Dendritic cell treated with granulocyte-macrophage colony-stimulating factor and Interleukin-4, amounts not matched to agents 40 ng/mL and 50 ng/mL, for 4 days (primary cell): ENCODE data around the gene NAPG.

Experiments
- H3K27ac Mint-ChIP-seq: one replicate; pipeline ENCODE4 v1.8.0; 2022; ENCODE audit warnings: mild to moderate bottlenecking, mixed read lengths
- H3K27me3 Mint-ChIP-seq: one replicate; pipeline ENCODE4 v1.8.0; 2022; ENCODE audit warnings: mild to moderate bottlenecking, mixed read lengths
- H3K36me3 Mint-ChIP-seq: one replicate; pipeline ENCODE4 v1.8.0; 2022; ENCODE audit warnings: low read depth, mixed read lengths
- H3K4me1 Mint-ChIP-seq: one replicate; pipeline ENCODE4 v1.8.0; 2022; ENCODE audit warnings: low read depth, mixed read lengths
- H3K4me3 Mint-ChIP-seq: one replicate; pipeline ENCODE4 v1.8.0; 2022; ENCODE audit warnings: mild to moderate bottlenecking, moderate library complexity, mixed read lengths
- H3K9me3 Mint-ChIP-seq: one replicate; pipeline ENCODE4 v1.8.0; 2022; ENCODE audit warnings: mixed read lengths
- intact Hi-C: fragments of 100-400 bp; cut with micrococcal nuclease; formaldehyde crosslinking; loops from one replicate; pipeline ENCODE4 v1.15.0; 2022

The NAPG gene

DNA sequence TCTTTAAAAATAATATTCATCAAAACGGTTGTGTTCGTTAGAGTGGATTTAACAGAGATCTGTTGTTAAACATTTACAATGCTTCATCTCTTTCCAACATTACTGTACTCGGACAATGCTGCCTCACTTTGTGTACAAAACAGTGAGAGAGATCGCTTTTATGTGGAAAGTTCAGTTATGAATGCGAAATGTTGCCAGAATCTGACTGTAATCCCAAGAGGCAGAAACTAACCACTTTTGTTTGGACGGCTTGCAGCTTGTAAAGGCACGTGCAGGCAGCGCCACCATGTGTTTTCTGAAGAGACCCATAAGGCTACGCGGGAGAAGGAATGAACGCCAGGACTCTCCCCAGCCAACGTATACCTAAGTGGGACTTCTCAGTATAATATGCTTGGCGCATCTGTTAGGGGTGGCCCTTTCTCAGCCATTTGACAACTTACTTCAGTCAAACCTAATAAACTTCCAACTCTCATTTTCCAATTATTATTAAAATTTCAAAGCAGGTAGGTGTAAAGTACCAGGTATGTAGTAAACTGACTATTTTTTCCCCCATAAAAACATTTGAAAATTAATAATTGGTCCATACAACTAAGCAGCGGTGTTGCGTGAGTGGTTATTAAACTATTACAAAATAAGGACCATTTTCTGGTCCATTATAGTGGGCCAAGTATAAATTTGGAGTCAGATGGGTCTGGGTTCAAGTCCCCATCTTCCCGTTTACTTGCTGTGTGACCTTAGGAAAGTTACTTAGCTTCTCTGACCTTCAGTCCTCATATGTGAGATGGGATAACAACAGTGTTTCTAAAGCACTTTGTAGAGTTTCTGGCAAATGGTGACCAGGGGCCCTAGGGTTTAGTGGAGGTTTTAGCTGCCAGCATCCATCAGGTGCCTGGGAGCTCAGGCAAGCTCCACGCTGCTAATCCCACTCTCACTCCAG, 5.6 kb upstream of the NAPG start:
- Mint-ChIP-seq H3K27ac (no peak overlapping the region), H3K36me3 (peaks cover 5% of the 10 kb centered on the region), H3K4me3 (no peak overlapping the region), H3K4me1 (peaks cover 37% of the 10 kb centered on the region), H3K27me3 (peaks cover 5% of the 10 kb centered on the region), H3K9me3 (peaks cover 9% of the 10 kb centered on the region)
- intact Hi-C loops: loop anchor here (1.0 to 10.0 kb wide), 4 partner anchors 65 to 905 kb away; partner anchors contain the start of genes APCDD1 and PPP4R1

GRCh38 chr18:10521566-10521965, 4.3 kb upstream of the NAPG start:
- H3K27me3 Mint-ChIP-seq: peaks cover 2% of the 10 kb centered on the region
- peaks cover 9% of the 10 kb centered on the region for H3K9me3 Mint-ChIP-seq
- no peak overlapping the region for H3K4me3 Mint-ChIP-seq
- intact Hi-C loops: loop anchor here (10.0 kb wide), 2 partner anchors 807 to 907 kb away; partner anchors contain the start of gene PPP4R1
- H3K27ac Mint-ChIP-seq: no peak overlapping the region
- peaks cover 26% of the 10 kb centered on the region for H3K4me1 Mint-ChIP-seq
- H3K36me3 Mint-ChIP-seq: peaks cover 15% of the 10 kb centered on the region

- peak overlapping the region; percentile 1 for H3K27ac Mint-ChIP-seq
- H3K9me3 Mint-ChIP-seq: peaks cover 3% of the 10 kb centered on the region
- peaks cover 12% of the 10 kb centered on the region for H3K36me3 Mint-ChIP-seq
- peaks cover 2% of the 10 kb centered on the region for H3K27me3 Mint-ChIP-seq
- intact Hi-C loops: loop anchor here (10.0 kb wide), 2 partner anchors 808 to 908 kb away; partner anchors contain the start of gene PPP4R1
- H3K4me3 Mint-ChIP-seq: no peak overlapping the region
- peaks cover 36% of the 10 kb centered on the region for H3K4me1 Mint-ChIP-seq
These were observed 3.3 kb upstream of the NAPG start for GRCh38 chr18:10522574-10522973.

DNA sequence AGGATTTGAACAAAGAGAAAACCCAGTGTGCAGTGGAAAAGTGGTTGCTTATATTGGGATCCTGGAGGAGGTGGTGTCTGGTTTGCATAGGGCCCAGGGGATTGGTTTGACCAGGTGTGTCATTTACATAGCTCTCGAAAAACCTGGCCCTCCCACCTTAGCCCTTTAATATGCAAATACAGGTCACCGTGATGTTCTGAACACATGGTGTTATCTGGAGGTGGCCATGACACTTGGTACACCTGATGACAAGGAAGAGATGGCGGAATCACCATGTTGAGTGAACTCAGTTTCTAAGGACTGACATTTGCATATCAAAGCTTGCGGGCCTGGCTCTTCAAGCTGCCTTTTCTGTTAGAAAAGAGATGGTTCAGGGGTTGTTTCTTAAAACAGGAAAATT, 2.3 kb upstream of the NAPG start:
- Mint-ChIP-seq H3K9me3 (no peaks in the 10 kb centered on the region), H3K4me3 (no peak overlapping the region), H3K27me3 (peaks cover 2% of the 10 kb centered on the region), H3K27ac (no peak overlapping the region), H3K36me3 (peaks cover 11% of the 10 kb centered on the region), H3K4me1 (peaks cover 40% of the 10 kb centered on the region)
- intact Hi-C loops: loop anchor here (10.0 kb wide), 2 partner anchors 809 to 909 kb away; partner anchors contain the start of gene PPP4R1

DNA sequence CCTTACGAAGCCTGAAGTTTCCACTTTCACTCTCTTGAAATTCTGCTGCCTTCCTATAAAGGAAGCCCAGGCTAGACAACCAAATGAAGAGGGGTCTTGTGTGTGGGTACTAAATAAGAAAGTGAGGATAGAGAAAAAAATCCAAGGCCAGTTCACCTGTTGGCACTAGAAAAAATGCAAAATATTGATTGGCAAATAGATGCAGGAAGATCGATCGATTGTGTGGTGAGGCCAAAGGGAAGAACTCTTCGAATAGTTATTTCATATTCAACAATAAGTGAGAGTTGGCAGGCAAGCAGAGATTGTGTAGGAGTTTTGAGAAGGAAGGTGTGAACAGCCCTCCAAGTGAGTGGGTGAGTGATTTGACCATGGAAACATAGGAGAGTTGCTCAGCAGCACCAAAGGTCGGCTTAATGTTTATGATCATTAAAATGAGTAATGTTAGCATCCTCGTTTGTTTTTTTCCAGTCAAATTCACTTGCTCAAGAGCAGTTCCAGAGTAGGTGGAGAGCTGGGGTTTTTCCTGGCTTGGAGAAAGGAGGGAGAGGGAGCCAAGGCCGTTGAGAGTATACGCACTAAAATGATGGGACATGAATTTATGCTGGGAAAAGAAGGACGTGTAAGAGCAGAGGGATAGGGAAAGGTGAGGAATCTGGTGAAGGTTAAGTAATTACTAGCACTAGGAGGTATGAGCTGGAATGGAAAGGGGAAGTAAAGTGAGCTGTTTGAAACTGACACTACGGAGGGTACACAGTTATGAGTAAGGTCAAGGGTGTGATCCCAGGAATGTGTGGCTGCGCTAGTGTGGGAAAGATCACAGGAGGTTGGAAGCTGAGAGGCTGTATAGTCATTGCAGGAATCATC, 1.1 kb upstream of the NAPG start:
- peaks cover 37% of the 10 kb centered on the region for H3K4me1 Mint-ChIP-seq
- H3K27ac Mint-ChIP-seq: peak overlapping the region; percentile 94
- H3K4me3 Mint-ChIP-seq: peak overlapping the region; percentile 95
- H3K27me3 Mint-ChIP-seq: peaks cover 2% of the 10 kb centered on the region
- intact Hi-C loops: loop anchor here (5.0 to 10.0 kb wide), 3 partner anchors 612 to 910 kb away; partner anchors contain the start of genes PPP4R1 and VAPA
- H3K36me3 Mint-ChIP-seq: peaks cover 11% of the 10 kb centered on the region
- no peaks in the 10 kb centered on the region for H3K9me3 Mint-ChIP-seq

GRCh38 chr18:10525371-10525691, 496 bp upstream of the NAPG start:
- Mint-ChIP-seq H3K27ac (peak overlapping the region; percentile 94), H3K4me1 (peaks cover 42% of the 10 kb centered on the region), H3K4me3 (peak overlapping the region; percentile 95), H3K27me3 (peaks cover 2% of the 10 kb centered on the region), H3K36me3 (peaks cover 12% of the 10 kb centered on the region), H3K9me3 (no peaks in the 10 kb centered on the region)
- intact Hi-C loops: loop anchor here (5.0 to 10.0 kb wide), 3 partner anchors 613 to 911 kb away; partner anchors contain the start of genes PPP4R1 and VAPA

- H3K4me3 Mint-ChIP-seq: peak overlapping the region; percentile 95
- peaks cover 2% of the 10 kb centered on the region for H3K27me3 Mint-ChIP-seq
- peaks cover 15% of the 10 kb centered on the region for H3K36me3 Mint-ChIP-seq
- peaks cover 49% of the 10 kb centered on the region for H3K4me1 Mint-ChIP-seq
- intact Hi-C loops: loop anchor here (5.0 to 10.0 kb wide), 3 partner anchors 614 to 912 kb away; partner anchors contain the start of genes PPP4R1 and VAPA
- no peaks in the 10 kb centered on the region for H3K9me3 Mint-ChIP-seq
- peak overlapping the region; percentile 94 for H3K27ac Mint-ChIP-seq
These were observed 728 bp downstream of the NAPG start for GRCh38 chr18:10526561-10526949.

DNA sequence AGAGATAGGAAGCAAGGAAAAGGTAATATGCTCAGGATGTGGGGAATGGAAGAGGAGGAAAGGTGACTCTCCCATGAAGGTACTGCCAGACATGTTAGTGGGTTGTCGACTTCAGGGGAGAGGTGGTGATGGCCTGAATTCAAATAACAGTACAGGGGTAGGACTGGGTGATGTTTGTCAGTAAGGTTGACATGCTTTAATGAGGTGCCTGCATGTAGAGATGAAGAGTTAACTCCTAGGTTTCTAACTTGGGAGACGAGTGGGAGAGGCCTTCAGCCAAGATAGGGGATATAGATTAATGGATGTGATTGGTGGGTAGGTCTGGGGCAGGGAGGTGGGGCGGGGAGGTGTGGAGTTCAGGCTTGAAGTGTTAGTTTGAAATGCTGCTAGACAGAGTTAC, 2.6 kb downstream of the NAPG start:
- H3K27ac Mint-ChIP-seq: no peak overlapping the region
- intact Hi-C loops: loop anchor here (5.0 to 10.0 kb wide), 3 partner anchors 616 to 914 kb away; partner anchors contain the start of genes PPP4R1 and VAPA
- no peaks in the 10 kb centered on the region for H3K9me3 Mint-ChIP-seq
- peaks cover 49% of the 10 kb centered on the region for H3K4me1 Mint-ChIP-seq
- H3K4me3 Mint-ChIP-seq: no peak overlapping the region
- H3K27me3 Mint-ChIP-seq: no peaks in the 10 kb centered on the region
- peaks cover 15% of the 10 kb centered on the region for H3K36me3 Mint-ChIP-seq

DNA sequence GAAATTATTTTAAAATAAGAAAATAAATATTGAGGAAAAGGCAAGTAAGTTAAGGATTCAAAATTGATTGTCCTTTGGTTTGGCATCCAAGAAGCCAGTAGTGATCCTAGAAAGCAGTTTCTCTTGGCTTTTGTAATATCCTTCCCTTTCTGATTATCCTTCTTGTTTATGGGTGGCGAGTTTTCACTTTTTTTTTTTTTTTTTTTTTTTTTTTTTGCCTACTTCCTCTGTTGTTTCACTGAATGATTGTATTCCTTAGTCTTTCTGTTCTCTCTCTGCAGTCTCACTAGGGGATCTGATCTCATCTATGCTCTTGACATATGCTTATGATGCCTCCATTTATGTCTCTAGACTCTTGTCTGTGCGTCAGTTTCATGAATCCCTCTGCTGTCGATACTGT, 4.2 kb downstream of the NAPG start:
- peaks cover 43% of the 10 kb centered on the region for H3K4me1 Mint-ChIP-seq
- peaks cover 27% of the 10 kb centered on the region for H3K36me3 Mint-ChIP-seq
- no peaks in the 10 kb centered on the region for H3K9me3 Mint-ChIP-seq
- H3K4me3 Mint-ChIP-seq: no peak overlapping the region
- H3K27me3 Mint-ChIP-seq: no peaks in the 10 kb centered on the region
- H3K27ac Mint-ChIP-seq: peak overlapping the region; percentile 66
- intact Hi-C loops: no loop called here

DNA sequence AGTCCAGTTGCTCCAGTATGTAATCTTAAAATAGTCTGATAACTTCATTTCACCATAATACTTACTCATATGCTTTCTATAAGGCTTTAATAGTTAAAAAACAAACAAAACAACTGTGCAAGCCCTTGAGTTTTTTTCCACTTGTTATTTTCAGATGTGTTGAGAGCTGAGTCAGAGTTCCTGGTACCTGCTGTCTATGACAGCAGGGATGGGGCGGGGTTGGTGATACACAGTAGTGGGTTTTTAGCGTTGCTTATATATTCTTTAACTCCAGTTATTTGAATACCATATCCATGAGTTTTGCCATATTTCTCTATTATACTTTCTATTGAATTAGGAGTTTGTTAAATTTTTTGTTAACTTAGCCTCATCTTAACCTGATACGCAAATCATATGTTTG, 5.0 kb downstream of the NAPG start:
- H3K9me3 Mint-ChIP-seq: no peaks in the 10 kb centered on the region
- peaks cover 40% of the 10 kb centered on the region for H3K4me1 Mint-ChIP-seq
- no peak overlapping the region for H3K27ac Mint-ChIP-seq
- no peak overlapping the region for H3K4me3 Mint-ChIP-seq
- intact Hi-C loops: no loop called here
- H3K27me3 Mint-ChIP-seq: no peaks in the 10 kb centered on the region
- peaks cover 24% of the 10 kb centered on the region for H3K36me3 Mint-ChIP-seq

- Mint-ChIP-seq H3K9me3 (no peaks in the 10 kb centered on the region), H3K27me3 (no peaks in the 10 kb centered on the region), H3K27ac (no peak overlapping the region), H3K4me3 (no peak overlapping the region), H3K4me1 (peaks cover 32% of the 10 kb centered on the region), H3K36me3 (peaks cover 26% of the 10 kb centered on the region)
- intact Hi-C loops: no loop called here
These were observed 7.3 kb downstream of the NAPG start for GRCh38 chr18:10533111-10533510.

DNA sequence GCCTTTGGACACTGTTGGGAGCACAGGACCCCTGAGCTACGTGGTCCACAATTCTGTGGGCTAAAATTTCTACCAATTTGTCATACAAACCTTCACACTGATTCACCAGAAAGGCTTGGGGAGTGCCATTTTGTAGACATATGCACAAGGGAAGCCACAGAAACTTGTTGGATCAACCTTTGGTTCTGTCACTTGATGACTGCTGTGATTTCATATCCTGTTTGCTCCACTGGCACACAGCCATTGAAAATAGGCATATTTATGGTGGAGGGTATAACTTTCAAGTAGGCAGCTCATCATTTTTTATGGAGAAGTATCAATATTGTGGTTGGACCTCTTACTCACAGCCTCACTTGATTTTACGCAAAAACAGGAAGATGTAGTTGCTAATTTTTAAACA, 10.5 kb downstream of the NAPG start:
- Mint-ChIP-seq H3K4me3 (no peak overlapping the region), H3K27ac (no peak overlapping the region), H3K9me3 (no peaks in the 10 kb centered on the region), H3K27me3 (no peaks in the 10 kb centered on the region), H3K36me3 (peaks cover 52% of the 10 kb centered on the region), H3K4me1 (peaks cover 7% of the 10 kb centered on the region)
- intact Hi-C loops: no loop called here

DNA sequence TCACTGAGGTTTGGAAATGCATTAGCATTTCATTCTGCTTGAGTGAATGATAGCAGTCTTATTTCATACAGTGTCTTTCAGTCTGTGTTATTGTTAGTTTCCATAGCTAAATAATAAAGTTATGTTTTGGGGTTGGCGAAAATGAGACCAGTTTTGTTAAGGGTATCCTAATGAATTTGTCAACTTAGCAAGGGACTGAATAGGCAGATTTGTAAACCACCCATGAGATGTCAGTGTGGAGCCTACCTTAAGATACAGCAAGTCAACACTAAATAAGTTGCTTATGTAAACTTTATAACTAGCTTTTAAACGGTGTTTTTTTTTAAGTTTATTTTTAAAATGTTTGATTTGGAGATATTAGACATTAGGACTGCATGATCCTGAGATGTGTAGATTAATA, 11.9 kb downstream of the NAPG start:
- H3K9me3 Mint-ChIP-seq: no peaks in the 10 kb centered on the region
- peaks cover 7% of the 10 kb centered on the region for H3K4me1 Mint-ChIP-seq
- no peak overlapping the region for H3K27ac Mint-ChIP-seq
- peaks cover 67% of the 10 kb centered on the region for H3K36me3 Mint-ChIP-seq
- H3K4me3 Mint-ChIP-seq: no peak overlapping the region
- no peaks in the 10 kb centered on the region for H3K27me3 Mint-ChIP-seq
- intact Hi-C loops: no loop called here
